HepG2 (cell line): ENCODE data around the gene PLD1. TPM values are rescaled to one million over a fixed set of nuclear protein-coding genes. Genes with fewer than 3 reads are reported as not detected.
A peak's percentile ranks its signal among the peaks of the same experiment; 100 is the strongest.

Source experiments
- ATAC-seq: fragments of 200-7000 bp; cut with Tn5 transposase; 3 replicates; pipeline ENCODE4 v1.9.1; 2020; ENCODE audit warnings: mild to moderate bottlenecking, moderate library complexity
- BruUV-seq: library from RNA; stranded (reverse); fragments of 400-500 nt; replicated peaks from 2 replicates; lab custom pipeline; 2021; lab: Mats Ljungman, UMichigan
- CTCF ChIA-PET: fragments of 300-600 bp; formaldehyde crosslinking; extraction: SDS; loops from one replicate; lab custom pipeline; 2021; ENCODE audit warnings: low total read pairs, inconsistent platforms, low intra/inter-chr PET ratio; lab: Yijun Ruan, JAX
- POLR2A ChIA-PET: fragments of 350-600 bp; sonication (Branson Sonifier 250); formaldehyde crosslinking; loops from one replicate; lab custom pipeline; 2020; ENCODE audit warnings: antibody characterized with exemption, inconsistent platforms; lab: Yijun Ruan, JAX
- DNase-seq: peaks from one replicate; pipeline ENCODE4 v3.0.0-alpha.2; 2015; ENCODE audit warnings: low spot score
- FAIRE-seq: peaks from 3 replicates; lab custom pipeline; 2011; peaks lifted over from hg19 to GRCh38; lab: Jason Lieb, UNC
- H2AFZ ChIP-seq: one replicate; pipeline ENCODE4 v1.6.1; 2011; ENCODE audit warnings: low read length, inconsistent platforms
- H3K27ac ChIP-seq: fragments of 300-600 bp; 3 replicates; pipeline ENCODE4 v1.8.0; 2011; ENCODE audit warnings: mixed run types, mild to moderate bottlenecking, mixed read lengths, low read length, inconsistent platforms; ENCODE audit not compliant: insufficient read depth; ENCODE audit errors: extremely low read length
- H3K27me3 ChIP-seq, 2 experiments: fragments of 200-600 bp in 1 of 2; 2 replicates in 1 of 2; 3 replicates in 1 of 2; pipeline versions ENCODE4 v1.6.0 to v1.8.0; 2011; ENCODE audit warnings: low read length in 2 of 2, mild to moderate bottlenecking in 2 of 2, moderate library complexity in 2 of 2, inconsistent platforms in 1 of 2; ENCODE audit not compliant: insufficient read depth in 2 of 2, control insufficient read depth in 1 of 2
- H3K36me3 ChIP-seq, 2 experiments: fragments of 200-600 bp in 1 of 2; replicated peaks in 1 of 2; 2 replicates in 1 of 2; 3 replicates in 1 of 2; pipeline versions ENCODE4 v1.5.1 to v1.8.0; 2011; ENCODE audit warnings: low read length in 2 of 2, inconsistent platforms in 1 of 2; ENCODE audit not compliant: insufficient read depth in 2 of 2, control insufficient read depth in 1 of 2
- H3K4me1 ChIP-seq: 2 replicates; pipeline ENCODE4 v1.5.1; 2012; ENCODE audit warnings: low read length, inconsistent platforms; ENCODE audit not compliant: insufficient read depth
- H3K4me2 ChIP-seq: 2 replicates; pipeline ENCODE4 v1.6.0; 2011; ENCODE audit warnings: low read depth, low read length, inconsistent platforms
- H3K4me3 ChIP-seq, 3 experiments: fragments of 200-600 bp in 1 of 3; sonication (generic), shearing (Covaris generic) in 1 of 3; replicated peaks in 1 of 3; 2 replicates each; pipeline ENCODE4 v1.5.1; 2011 to 2016; ENCODE audit warnings: low read length in 3 of 3, inconsistent platforms in 2 of 3, low read depth in 2 of 3, mild to moderate bottlenecking in 2 of 3, control low read depth in 1 of 3, mixed read lengths in 1 of 3; ENCODE audit not compliant: insufficient read depth in 1 of 3
- H3K79me2 ChIP-seq: one replicate; pipeline ENCODE4 v1.6.1; 2011; ENCODE audit warnings: low read length, inconsistent platforms; ENCODE audit not compliant: insufficient read depth
- H3K9ac ChIP-seq: 2 replicates; pipeline ENCODE4 v1.6.0; 2011; ENCODE audit warnings: mild to moderate bottlenecking, low read depth, low read length, inconsistent platforms; ENCODE audit not compliant: insufficient read depth
- H3K9me3 ChIP-seq: 2 replicates; pipeline ENCODE4 v1.5.1; 2012; ENCODE audit warnings: mild to moderate bottlenecking, low read length
- H4K20me1 ChIP-seq: 2 replicates; pipeline ENCODE4 v1.6.0; 2011; ENCODE audit warnings: inconsistent platforms, mild to moderate bottlenecking, low read length, moderate library complexity; ENCODE audit not compliant: insufficient read depth
- AGO2 ChIP-seq: fragments of 200-400 bp; formaldehyde crosslinking; optimal IDR thresholded peaks from 2 replicates; pipeline ENCODE3; 2017; ENCODE audit warnings: mild to moderate bottlenecking, low read depth, low read length, moderate library complexity
- ARID4A ChIP-seq: sonication (generic); formaldehyde crosslinking; IDR thresholded peaks from 2 replicates; pipeline ENCODE4 v1.5.0; 2020; ENCODE audit warnings: mild to moderate bottlenecking, missing genetic modification reagents, borderline replicate concordance
- CBX2 ChIP-seq, 2 experiments: fragments of 200-600 bp in 1 of 2; sonication (generic); formaldehyde crosslinking in 1 of 2; IDR thresholded peaks; 2 replicates each; pipeline versions ENCODE4 v1.7.0 to v1.8.1; 2018 to 2022; ENCODE audit warnings: low read depth in 2 of 2, low read length in 1 of 2, mild to moderate bottlenecking in 1 of 2, missing genetic modification reagents in 1 of 2
- ERF ChIP-seq: IDR thresholded peaks from 2 replicates; pipeline ENCODE4 v1.6.1; 2018; ENCODE audit warnings: missing biosample characterization, missing genetic modification reagents
- HMG20A ChIP-seq: IDR thresholded peaks from 2 replicates; pipeline ENCODE4 v1.6.1; 2016; ENCODE audit warnings: borderline replicate concordance
- HMG20B ChIP-seq: conservative IDR thresholded peaks from 2 replicates; pipeline ENCODE4 v1.6.1; 2016; ENCODE audit warnings: missing genetic modification reagents, missing compliant biosample characterization
- JUND ChIP-seq: sonication (generic); formaldehyde crosslinking; IDR thresholded peaks from 2 replicates; pipeline ENCODE4 v1.8.0; 2022; ENCODE audit warnings: mild to moderate bottlenecking, missing genetic modification reagents
- RBM22 ChIP-seq: fragments of 200-400 bp; formaldehyde crosslinking; optimal IDR thresholded peaks from 2 replicates; pipeline ENCODE3; 2017; ENCODE audit warnings: mild to moderate bottlenecking, low read length, moderate library complexity
- SNRNP70 ChIP-seq: fragments of 200-400 bp; formaldehyde crosslinking; IDR thresholded peaks from 2 replicates; pipeline ENCODE4 v1.6.1; 2017; ENCODE audit warnings: mild to moderate bottlenecking, low read depth, low read length, moderate library complexity
- THYN1 ChIP-seq: sonication (generic); formaldehyde crosslinking; IDR thresholded peaks from 2 replicates; pipeline ENCODE4 v1.8.1; 2023; ENCODE audit warnings: low read depth, mild to moderate bottlenecking, moderate library complexity, missing genetic modification reagents, borderline replicate concordance
- ZFAT ChIP-seq: sonication (generic); formaldehyde crosslinking; conservative IDR thresholded peaks from 2 replicates; pipeline ENCODE4 v1.8.1; 2023; ENCODE audit warnings: missing genetic modification reagents, inconsistent platforms
- ZNF17 ChIP-seq: sonication (generic); formaldehyde crosslinking; IDR thresholded peaks from 2 replicates; pipeline ENCODE4 v1.5.0; 2020; ENCODE audit warnings: mild to moderate bottlenecking, missing genetic modification reagents
- ZNF510 ChIP-seq: sonication (generic); formaldehyde crosslinking; IDR thresholded peaks from 2 replicates; pipeline ENCODE4 v1.4.0; 2020; ENCODE audit warnings: low read depth, mild to moderate bottlenecking, missing genetic modification reagents
- ZNF629 ChIP-seq: sonication (generic); formaldehyde crosslinking; conservative IDR thresholded peaks from 2 replicates; pipeline ENCODE4 v1.5.0; 2020; ENCODE audit warnings: missing genetic modification reagents
- ZNF772 ChIP-seq: sonication (generic); formaldehyde crosslinking; IDR thresholded peaks from 2 replicates; pipeline ENCODE4 v1.5.0; 2020; ENCODE audit warnings: mild to moderate bottlenecking, missing genetic modification reagents
- ZSCAN22 ChIP-seq: sonication (generic); formaldehyde crosslinking; IDR thresholded peaks from 2 replicates; pipeline ENCODE4 v1.4.0; 2020; ENCODE audit warnings: mild to moderate bottlenecking, missing genetic modification reagents
- WGBS: methylation state at CpG from one replicate; pipeline ENCODE4 v1.1.6; 2017; ENCODE audit warnings: low lambda C conversion rate; 5-methylcytosine and 5-hydroxymethylcytosine counted together
- in situ Hi-C: cut with HindIII; loops from 2 replicates; pipeline ENCODE4 v1.10.0; 2017; ENCODE audit warnings: low pct_unique_long_range_greater_than_20kb; ENCODE audit not compliant: extremely low pct_ligation_motif_present
- intact Hi-C: fragments of 100-400 bp; cut with micrococcal nuclease; formaldehyde crosslinking; loops from one replicate; pipeline ENCODE4 v1.10.0; 2022; ENCODE audit not compliant: unreplicated experiment
- polyA plus RNA-seq, 8 experiments: library from polyadenylated mRNA; depleted of rRNA in 3 of 8; stranded (reverse) in 7 of 8; unstranded in 1 of 8; fragments of >200 nt; fragmentation: Illumina TruSeq in 4 of 8; extraction: Trizol in 4 of 8; gene quantifications; 2 replicates each; pipeline versions ENCODE4 v1.2.1 to v1.2.3, GENCODE V29; 2011 to 2016; ENCODE audit warnings: low read depth in 4 of 8, missing spikeins in 1 of 8, mixed read lengths in 1 of 8; ENCODE audit not compliant: insufficient read depth in 1 of 8
- total RNA-seq, 5 experiments: library from RNA; depleted of rRNA; stranded (reverse); fragments of >200 nt; fragmentation: Illumina TruSeq; extraction: Trizol; gene quantifications; 2 replicates each; pipeline ENCODE4 v1.2.3, GENCODE V29; 2016; ENCODE audit warnings: low read depth in 1 of 5

Gene PLD1
- total and polyA plus RNA-seq, 2 of the 13 experiments (the other 11 are each of a cell fraction or from before 2014, with no cell fraction given), result 27.1 to 59.4 TPM

GRCh38 chr3:171652932-171653331 lies 157.4 kb downstream of the PLD1 start:
- no peak overlapping the region for H3K4me3 ChIP-seq
- WGBS, result 100% methylated on average over 1 of the region's 1 CpG
- no peak overlapping the region for H3K4me2 ChIP-seq
- no peaks in the 10 kb centered on the region for H4K20me1 ChIP-seq
- ChIA-PET POLR2A (no interaction called here), CTCF (no interaction called here)
- no peak for FAIRE-seq
- H3K9me3 ChIP-seq, result no peaks in the 10 kb centered on the region
- no peaks in the 10 kb centered on the region for H3K4me1 ChIP-seq
- TF ChIP-seq ZNF510 (no peak), HMG20B (CRISPR knock-in tag) (no peak), ZNF629 (CRISPR knock-in tag) (peak; percentile 85), SNRNP70 (no peak), ZFAT (CRISPR knock-in tag) (no peak)
- in situ Hi-C loops (no loop called here), intact Hi-C loops (no loop called here)
- H3K9ac ChIP-seq, result no peak overlapping the region
- H3K79me2 ChIP-seq, result no peaks in the 10 kb centered on the region
- H3K27me3 ChIP-seq, result no peaks in the 10 kb centered on the region
- no TSS peak for BruUV-seq
- peaks cover 10 to 58% of the 10 kb centered on the region in 2 experiments for H3K36me3 ChIP-seq
- no peak for DNase-seq
- no peak for ATAC-seq
- H3K27ac ChIP-seq, result no peak overlapping the region
- H2AFZ ChIP-seq, result no peak overlapping the region

DNA sequence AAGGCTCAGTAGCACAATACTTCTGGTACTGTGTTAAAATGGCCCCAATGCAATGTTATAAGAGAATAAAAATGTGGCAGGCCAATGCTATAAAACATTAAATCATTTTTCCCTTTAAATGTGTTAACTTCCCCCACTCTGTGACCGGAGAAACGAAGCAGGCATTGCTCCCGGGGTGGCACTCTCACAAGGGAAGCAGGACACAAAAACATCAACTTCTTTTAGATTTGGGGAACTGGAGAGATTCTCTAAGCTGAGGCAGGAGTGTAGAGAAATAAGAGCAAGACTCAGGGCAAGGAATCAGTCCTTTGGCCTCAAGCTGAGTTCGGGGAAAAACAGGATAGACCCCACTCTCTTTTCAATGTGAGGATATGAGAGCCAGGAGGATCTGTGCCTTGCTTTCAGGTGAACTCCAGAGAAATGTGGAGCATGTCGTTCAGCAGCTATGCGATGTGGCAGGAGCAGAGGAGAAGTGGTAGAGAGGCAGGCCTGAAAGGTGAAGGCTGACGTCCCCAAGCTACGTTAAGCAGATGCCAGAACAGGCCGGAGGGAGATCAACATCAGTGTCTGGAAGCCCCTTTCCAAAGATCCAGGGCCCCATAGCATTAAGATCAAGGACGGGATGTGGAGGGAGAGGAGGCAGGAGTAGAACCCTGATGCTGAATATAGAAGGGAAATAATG lies 160.2 kb downstream of the PLD1 start:
- Histone ChIP-seq H2AFZ (no peak overlapping the region), H3K4me2 (no peak overlapping the region), H4K20me1 (no peaks in the 10 kb centered on the region), H3K79me2 (no peaks in the 10 kb centered on the region), H3K4me3 (no peak overlapping the region), H3K27me3 (no peaks in the 10 kb centered on the region), H3K9me3 (no peaks in the 10 kb centered on the region), H3K4me1 (no peaks in the 10 kb centered on the region), H3K27ac (no peak overlapping the region), H3K9ac (no peak overlapping the region), H3K36me3 (peaks cover 4 to 39% of the 10 kb centered on the region in 2 experiments)
- no peak for ATAC-seq
- no TSS peak for BruUV-seq
- CTCF ChIA-PET, result no interaction called here
- intact Hi-C loops (no loop called here), in situ Hi-C loops (no loop called here)
- 98% methylated on average over 10 of the region's 10 CpGs for WGBS
- DNase-seq, result no peak
- POLR2A ChIA-PET, result no interaction called here
- FAIRE-seq, result no peak
- TF ChIP-seq JUND (CRISPR knock-in tag) (no peak), THYN1 (CRISPR knock-in tag) (no peak), ZNF772 (CRISPR knock-in tag) (no peak), ERF (CRISPR knock-in tag) (no peak), HMG20A (no peak), ZSCAN22 (CRISPR knock-in tag) (no peak), ARID4A (no peak), ZNF17 (CRISPR knock-in tag) (no peak), CBX2 (IDR thresholded peaks at IDR 0.05; ENCODE audit: low read depth, low read length) (no peak), CBX2 (CRISPR knock-in tag; IDR thresholded peaks at IDR 0.05; ENCODE audit: low read depth) (no peak), AGO2 (no peak), RBM22 (no peak)
